ENCODE data around the gene RAD9A.

RAD9A gene

DNA sequence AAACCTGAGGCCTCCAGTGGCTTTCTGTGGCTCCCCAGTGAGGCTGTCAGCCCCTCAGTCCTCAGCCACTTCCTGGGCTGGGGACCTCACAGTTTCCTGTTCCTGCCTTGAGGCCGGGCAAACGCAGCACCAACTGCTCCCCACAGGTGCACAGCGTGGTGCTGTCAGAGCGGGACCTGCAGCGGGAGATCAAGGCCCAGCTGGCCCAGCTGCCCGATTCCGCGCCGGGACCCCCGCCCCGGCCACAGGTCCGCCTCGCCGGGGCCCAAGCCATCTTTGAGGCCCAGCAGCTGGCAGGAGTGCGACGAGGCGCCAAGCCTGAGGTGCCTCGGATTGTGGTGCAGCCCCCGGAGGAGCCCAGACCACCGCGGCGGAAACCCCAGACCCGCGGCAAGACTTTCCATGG is 17.5 kb downstream of the RAD9A start:
- DNase-seq (ENCODE audit: insufficient read length) (peak; percentile 93), FAIRE-seq (peak; percentile 99)
- TF ChIP-seq TAF1 (IDR thresholded peaks at IDR 0.05; ENCODE audit: borderline replicate concordance, low read depth, low read length), result 0 out of 2 replicates have a peak, but pooled peaks have one; percentile 25
- TF ChIP-seq POLR2AphosphoS5 (IDR thresholded peaks at IDR 0.05; ENCODE audit: low read depth, low read length), result peak; percentile 66; the same call in 1 of the 2 replicates
- TF ChIP-seq POLR2A (IDR thresholded peaks at IDR 0.05; ENCODE audit: low read depth, low read length), result peak; percentile 86

DNA sequence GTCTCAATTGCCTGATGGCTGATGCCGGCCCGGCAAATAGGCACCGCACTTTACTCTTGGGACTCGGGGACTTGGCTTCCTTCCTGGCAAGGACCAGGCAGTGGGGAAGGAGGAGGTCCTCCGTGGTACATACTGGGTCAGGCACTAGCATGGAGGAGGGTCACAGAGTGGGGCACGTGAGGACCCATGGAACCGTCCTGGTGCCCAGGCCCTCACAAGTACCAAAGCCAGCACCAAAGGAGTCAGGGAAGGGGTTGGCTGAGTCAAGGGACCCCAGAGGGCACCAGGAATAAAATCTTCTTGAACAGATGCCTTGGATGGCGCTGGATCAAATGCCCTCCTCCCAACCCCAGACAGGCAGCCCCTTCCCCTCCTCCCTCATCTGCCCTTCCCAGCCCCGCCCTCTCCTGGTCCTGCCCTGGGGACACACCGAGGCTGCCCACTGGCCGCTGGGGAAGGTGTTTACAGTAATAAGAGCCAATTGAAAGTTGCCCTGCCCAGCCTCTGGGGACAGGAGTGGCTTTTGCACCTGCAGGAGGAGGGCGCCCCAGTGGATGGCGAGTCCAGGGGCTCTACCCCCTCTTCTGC is 18.1 kb downstream of the RAD9A start:
- DNase-seq (ENCODE audit: insufficient read length) (no peak), FAIRE-seq (no peak)
- TF ChIP-seq POLR2AphosphoS5 (IDR thresholded peaks at IDR 0.05; ENCODE audit: low read depth, low read length) (peak; percentile 26), POLR2A (IDR thresholded peaks at IDR 0.05; ENCODE audit: low read depth, low read length) (no peak), TAF1 (IDR thresholded peaks at IDR 0.05; ENCODE audit: borderline replicate concordance, low read depth, low read length) (no peak)

DNA sequence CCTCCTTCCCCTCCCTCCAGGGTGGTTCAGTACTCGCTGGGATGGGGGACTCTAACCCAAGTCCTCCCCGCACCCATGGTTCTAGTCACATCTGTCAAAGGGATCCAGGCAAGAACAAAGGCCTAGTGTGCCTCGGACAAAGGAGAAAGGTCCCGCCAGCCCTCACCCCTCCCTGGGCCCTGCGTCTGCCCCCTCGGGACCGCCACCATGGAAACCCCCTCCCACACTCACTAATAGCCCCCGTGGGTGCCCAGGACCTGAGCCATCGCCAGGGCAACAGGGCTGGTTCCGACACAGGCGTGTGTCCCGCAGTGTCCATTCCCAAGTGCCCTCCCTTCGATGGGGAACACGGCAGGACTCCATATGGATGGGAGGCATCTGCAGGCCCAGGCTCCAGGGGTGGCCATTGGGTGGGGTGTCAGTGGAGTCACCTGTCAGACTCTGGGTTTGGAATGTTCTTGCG is 18.6 kb downstream of the RAD9A start:
- DNase-seq (ENCODE audit: insufficient read length) (no peak), FAIRE-seq (no peak)
- TF ChIP-seq POLR2A (IDR thresholded peaks at IDR 0.05; ENCODE audit: low read depth, low read length) (no peak), TAF1 (IDR thresholded peaks at IDR 0.05; ENCODE audit: borderline replicate concordance, low read depth, low read length) (no peak), POLR2AphosphoS5 (IDR thresholded peaks at IDR 0.05; ENCODE audit: low read depth, low read length) (no peak)

DNA sequence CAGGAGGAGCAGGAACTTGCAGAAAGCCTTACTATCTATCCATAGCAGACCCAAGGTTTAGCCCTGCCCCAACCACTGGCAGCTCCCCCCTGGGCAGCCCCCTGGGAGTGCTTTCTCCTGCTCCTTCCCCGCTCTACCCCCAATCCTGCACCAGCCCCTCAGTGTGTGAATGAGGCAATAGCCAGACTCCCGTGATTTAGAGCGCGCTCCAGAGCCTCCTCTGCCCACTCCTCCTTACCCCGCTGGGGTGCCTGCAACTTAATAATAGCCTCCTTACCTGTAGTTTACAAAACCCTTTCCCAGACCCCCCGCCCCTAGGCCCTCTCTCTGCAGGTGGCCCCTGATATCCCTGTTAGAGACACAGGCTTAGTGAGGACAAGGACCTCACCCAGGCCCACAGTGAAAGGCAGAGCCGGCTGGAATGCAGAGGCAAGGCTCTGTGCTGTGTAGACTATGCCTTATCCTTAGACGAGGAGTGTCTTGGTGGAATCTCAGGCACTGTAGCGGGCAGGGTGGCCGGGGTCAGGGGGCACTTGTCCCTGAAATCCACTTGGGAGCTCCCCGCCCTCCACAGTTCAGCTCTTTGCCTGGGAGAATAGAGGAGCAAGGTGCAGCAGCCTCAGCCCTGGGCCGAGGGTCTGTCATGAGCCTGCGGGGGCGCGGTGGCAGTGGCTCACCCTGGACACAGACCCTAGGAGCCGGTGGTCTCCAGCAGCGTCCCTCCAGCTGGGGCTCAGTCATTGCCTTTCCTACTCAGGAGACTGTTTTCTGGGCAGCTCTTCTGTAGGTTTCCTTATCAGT is 19.4 kb downstream of the RAD9A start:
- FAIRE-seq (no peak), DNase-seq (ENCODE audit: insufficient read length) (no peak)
- TF ChIP-seq POLR2A (IDR thresholded peaks at IDR 0.05; ENCODE audit: low read depth, low read length) (peak; percentile 31; the same call in 1 of the 2 replicates), POLR2AphosphoS5 (IDR thresholded peaks at IDR 0.05; ENCODE audit: low read depth, low read length) (no peak)

DNA sequence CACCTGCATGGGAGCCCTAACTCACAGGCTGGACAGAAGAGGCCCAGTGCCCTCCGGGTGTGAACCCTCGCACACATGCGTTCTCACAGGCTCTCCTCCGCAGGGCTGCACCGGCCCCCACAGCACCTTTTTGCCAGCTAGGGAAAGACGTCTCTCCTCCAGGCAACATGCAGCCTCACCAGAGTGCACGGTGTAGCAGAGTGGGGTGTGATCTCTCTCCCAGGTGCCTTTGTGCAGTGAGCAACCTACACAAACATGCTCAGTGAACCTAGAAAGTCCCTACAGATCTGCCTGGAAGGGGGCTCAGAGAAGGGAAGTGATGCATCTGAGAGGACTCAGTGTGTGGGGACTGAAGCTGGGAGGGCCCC is 20.0 kb downstream of the RAD9A start:
- TF ChIP-seq TAF1 (IDR thresholded peaks at IDR 0.05; ENCODE audit: borderline replicate concordance, low read depth, low read length), result no peak
- TF ChIP-seq POLR2A (IDR thresholded peaks at IDR 0.05; ENCODE audit: low read depth, low read length), result no peak
- TF ChIP-seq POLR2AphosphoS5 (IDR thresholded peaks at IDR 0.05; ENCODE audit: low read depth, low read length), result no peak
- FAIRE-seq, result peak; percentile 89
- DNase-seq (ENCODE audit: insufficient read length), result no peak

DNA sequence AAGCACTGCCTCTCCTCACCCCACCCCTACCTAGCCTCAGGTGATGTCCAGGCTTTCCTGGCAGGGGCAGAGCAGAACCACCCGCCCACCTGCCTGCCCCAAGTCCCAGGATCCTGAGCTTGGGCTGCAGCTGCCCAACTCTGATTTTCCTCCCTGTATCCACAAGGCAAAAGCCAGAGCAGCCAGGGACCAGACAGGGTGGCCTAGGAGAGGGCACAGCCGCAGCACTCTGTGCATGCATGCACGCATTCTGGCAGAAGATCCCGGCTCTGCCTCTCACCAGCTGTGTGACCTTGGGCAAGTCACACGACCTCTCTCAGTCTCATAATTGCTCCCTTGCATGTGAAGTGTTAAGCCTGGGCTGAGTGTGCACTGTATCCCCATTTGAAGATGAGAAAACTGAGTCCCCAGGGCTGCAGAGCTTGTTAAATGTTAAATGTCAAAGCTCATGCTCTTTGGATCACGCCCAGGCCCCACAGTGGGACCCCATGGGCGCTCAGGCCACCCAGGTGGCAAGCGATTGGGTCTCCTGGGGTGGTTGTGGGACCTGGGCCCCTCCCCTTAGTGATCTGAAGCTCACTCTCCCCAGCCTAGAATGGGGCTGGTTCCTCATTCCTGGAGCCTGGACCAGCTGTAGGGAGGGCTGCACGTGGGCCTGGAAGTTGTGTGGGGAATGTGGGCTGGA is 20.9 kb downstream of the RAD9A start:
- TF ChIP-seq POLR2A (IDR thresholded peaks at IDR 0.05; ENCODE audit: low read depth, low read length) (no peak), TAF1 (IDR thresholded peaks at IDR 0.05; ENCODE audit: borderline replicate concordance, low read depth, low read length) (no peak), POLR2AphosphoS5 (IDR thresholded peaks at IDR 0.05; ENCODE audit: low read depth, low read length) (no peak)
- FAIRE-seq (peak; percentile 63), DNase-seq (ENCODE audit: insufficient read length) (no peak)

DNA sequence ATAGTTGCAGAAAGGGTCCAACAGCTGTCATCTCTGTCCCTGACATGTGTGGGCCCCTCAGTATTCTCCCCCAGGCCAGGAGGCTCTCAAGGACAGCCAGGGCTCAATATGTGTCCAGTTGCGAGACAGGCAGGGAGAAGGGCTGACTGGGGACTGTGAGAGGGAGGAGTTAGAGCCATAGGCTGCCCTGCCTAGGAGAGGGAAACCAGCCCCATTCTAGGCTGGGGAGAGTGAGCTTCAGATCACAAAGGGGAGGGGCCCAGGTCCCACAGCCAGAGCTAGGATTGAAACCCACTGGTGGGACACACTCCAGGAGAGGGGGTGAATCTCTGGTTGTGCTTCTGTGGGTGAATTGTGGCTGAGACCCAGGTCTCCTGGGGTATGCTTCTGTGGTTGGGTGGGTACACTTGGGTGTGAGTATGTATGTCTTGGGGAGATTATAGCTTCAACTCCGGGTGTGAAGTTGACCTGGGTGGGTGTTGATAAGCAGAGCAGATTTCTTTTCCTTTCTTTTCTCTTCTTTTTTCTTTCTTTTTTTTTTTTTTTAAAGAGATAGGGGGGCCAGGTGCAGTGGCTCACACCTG is 21.6 kb downstream of the RAD9A start:
- no peak for TF ChIP-seq POLR2AphosphoS5 (IDR thresholded peaks at IDR 0.05; ENCODE audit: low read depth, low read length)
- FAIRE-seq (peak; percentile 30), DNase-seq (ENCODE audit: insufficient read length) (no peak)

DNA sequence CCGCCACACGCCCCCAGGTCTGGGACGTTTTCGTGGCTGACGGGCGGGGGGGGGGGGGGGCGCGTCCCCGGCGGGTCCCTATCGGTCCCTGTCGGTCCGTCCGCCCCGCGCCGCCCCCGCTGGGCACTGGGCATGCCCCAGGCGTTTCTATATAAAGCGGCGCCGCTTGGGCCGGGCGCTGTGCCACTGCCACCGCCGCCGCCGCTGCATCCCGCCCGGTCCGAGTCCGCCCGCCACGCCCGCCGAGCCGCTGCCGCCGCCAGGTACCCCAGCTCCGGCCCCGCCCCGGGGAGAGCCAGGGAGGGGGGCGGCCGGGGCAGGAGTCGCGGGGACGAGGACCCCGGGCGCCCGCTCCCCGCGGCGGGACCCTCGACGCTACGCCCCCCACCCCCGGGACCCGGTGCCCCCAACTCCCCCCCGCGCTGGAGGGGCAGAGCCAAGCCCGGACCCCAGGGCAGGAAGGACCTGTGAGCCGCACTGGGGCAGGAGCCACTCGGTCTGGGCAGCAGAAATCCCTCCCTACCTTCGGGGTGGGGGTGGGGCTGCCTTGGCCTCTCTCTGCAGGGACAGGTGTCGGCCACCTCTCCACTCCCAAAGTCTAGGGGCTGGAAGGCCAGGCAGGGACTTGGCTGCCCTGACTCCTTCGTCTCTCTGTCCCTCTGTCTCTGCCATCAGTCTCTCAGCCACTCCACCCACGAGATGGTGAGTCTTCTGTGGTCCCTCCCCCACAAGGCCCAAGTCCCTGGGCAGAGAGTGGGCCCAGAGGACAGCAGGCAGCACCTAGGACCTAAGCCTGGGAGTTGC is 23.9 kb downstream of the RAD9A start, which contains the start of gene CARNS1:
Gene CARNS1, plus strand, starts transcription at position 178 of the 804 bp plus-strand sequence. Its CDS starts 522 bp downstream, at position 700.
- TF ChIP-seq POLR2AphosphoS5 (IDR thresholded peaks at IDR 0.05; ENCODE audit: low read depth, low read length), result no peak
- FAIRE-seq, result no peak

DNA sequence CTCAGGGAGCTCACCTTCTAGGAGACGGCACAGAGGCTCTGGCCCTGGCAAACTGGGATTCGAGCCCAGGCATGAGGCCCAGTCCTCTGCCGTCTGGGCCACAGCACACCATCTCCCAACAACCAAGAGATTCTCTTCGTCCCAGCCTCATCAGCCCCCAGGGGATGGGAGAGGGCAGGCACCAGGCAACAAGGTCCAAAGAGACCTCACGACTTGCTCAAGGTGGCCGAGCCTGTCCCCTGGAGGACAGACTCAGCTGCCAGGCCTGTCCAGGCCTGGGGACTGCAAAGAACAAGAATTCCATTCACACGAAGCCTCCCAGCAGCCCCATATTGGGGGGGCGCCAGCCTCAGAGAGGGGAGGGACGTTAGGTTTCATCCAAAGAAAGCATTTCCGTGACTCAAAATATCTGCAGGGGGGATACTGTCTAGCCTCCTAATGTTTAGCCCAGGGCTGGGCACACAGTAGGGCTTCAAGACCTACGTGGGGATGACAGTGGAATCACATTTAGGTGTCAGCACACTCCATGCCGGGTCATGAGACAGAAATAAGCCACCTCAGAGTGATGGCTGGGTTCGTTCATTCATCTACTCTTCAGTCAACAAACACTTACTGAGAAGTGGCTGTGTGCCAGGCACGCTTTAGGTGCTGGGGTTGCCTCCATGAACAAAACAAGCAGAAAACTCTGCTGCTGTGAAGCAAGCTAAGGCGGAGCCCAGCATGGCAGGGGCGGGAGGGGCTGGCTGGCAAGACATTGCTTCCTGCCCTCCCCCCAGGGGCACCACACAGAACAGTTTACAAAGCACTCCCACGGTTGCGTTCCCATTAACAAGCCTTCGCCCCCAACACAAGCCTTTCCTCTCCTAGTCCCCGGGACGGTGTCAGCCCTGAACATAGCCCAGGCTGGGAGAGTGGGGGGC is 24.9 kb downstream of the RAD9A start:
- peak; percentile 66 for FAIRE-seq
- TF ChIP-seq POLR2AphosphoS5 (IDR thresholded peaks at IDR 0.05; ENCODE audit: low read depth, low read length) (no peak), TAF1 (IDR thresholded peaks at IDR 0.05; ENCODE audit: borderline replicate concordance, low read depth, low read length) (no peak), POLR2A (IDR thresholded peaks at IDR 0.05; ENCODE audit: low read depth, low read length) (no peak)
- no peak for DNase-seq (ENCODE audit: insufficient read length)

More for the DNA sequence above, 23.9 kb downstream of the RAD9A start, which contains the start of gene CARNS1:
- DNase-seq (ENCODE audit: insufficient read length), result no peak

DNA sequence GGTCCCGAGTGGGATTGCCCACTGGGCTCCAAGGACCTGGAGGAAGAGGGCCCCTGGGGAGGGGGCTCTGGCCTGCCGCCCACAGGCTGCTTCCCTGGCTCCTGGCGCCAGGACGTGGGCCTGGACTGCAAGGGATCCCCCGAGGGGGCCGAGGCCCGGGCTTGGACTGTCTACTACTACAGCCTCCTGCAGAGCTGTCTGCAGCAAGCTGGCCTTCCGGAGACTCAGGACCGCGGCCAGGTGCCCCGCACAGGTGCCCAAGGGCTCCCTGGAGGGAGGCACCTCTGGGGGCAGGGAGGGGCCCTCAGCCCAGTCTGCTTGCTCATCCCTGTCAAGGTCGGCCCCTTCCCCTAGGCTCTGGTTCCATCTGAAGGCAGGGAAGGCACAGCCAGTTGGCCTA is 25.6 kb downstream of the RAD9A start:
- DNase-seq (ENCODE audit: insufficient read length) (no peak), FAIRE-seq (no peak)
- no peak for TF ChIP-seq POLR2A (IDR thresholded peaks at IDR 0.05; ENCODE audit: low read depth, low read length)
- no peak for TF ChIP-seq POLR2AphosphoS5 (IDR thresholded peaks at IDR 0.05; ENCODE audit: low read depth, low read length)
- no peak for TF ChIP-seq TAF1 (IDR thresholded peaks at IDR 0.05; ENCODE audit: borderline replicate concordance, low read depth, low read length)

All from GM12892 (cell line).